Liver (tissue), 9 donors: ENCODE measurements around the gene TNS3. TPM values are rescaled to one million over a fixed set of nuclear protein-coding genes. Genes with fewer than 3 reads are reported as not detected.

Experiments
- DNase-seq: peaks from one replicate; pipeline ENCODE4 v3.0.0-alpha.2; 2017; ENCODE audit warnings: low spot score
- H3K27ac ChIP-seq, 2 donors: one replicate each; pipeline ENCODE4 v1.7.0; 2013; ENCODE audit warnings: inconsistent platforms in 2 of 2, low read length in 2 of 2, control low read depth in 1 of 2, low read depth in 1 of 2, mild to moderate bottlenecking in 1 of 2
- H3K27me3 ChIP-seq, 4 donors: one replicate each; pipeline versions ENCODE4 v1.6.1 to v1.7.0; 2013; ENCODE audit warnings: low read length in 3 of 4, inconsistent platforms in 1 of 4, mild to moderate bottlenecking in 1 of 4, moderate library complexity in 1 of 4; ENCODE audit not compliant: control insufficient read depth in 4 of 4, insufficient read depth in 4 of 4
- H3K36me3 ChIP-seq, 4 donors: one replicate each; pipeline versions ENCODE4 v1.6.1 to v1.7.0; 2013; ENCODE audit warnings: low read length in 3 of 4, mild to moderate bottlenecking in 3 of 4, low read depth in 1 of 4, moderate library complexity in 1 of 4; ENCODE audit not compliant: control insufficient read depth in 4 of 4, insufficient read depth in 3 of 4
- H3K4me1 ChIP-seq, 4 donors: one replicate each; pipeline versions ENCODE4 v1.6.1 to v1.7.0; 2013; ENCODE audit warnings: low read length in 3 of 4, mild to moderate bottlenecking in 3 of 4, moderate library complexity in 1 of 4; ENCODE audit not compliant: control insufficient read depth in 4 of 4, insufficient read depth in 4 of 4
- H3K4me3 ChIP-seq, 3 donors: one replicate each; pipeline versions ENCODE4 v1.6.1 to v1.7.0; 2013; ENCODE audit warnings: low read length in 3 of 3, control low read depth in 1 of 3, low read depth in 1 of 3, mild to moderate bottlenecking in 1 of 3
- H3K9ac ChIP-seq, 2 donors: one replicate each; pipeline ENCODE4 v1.7.0; 2013; ENCODE audit warnings: low read length in 2 of 2, mild to moderate bottlenecking in 2 of 2, moderate library complexity in 2 of 2, control low read depth in 1 of 2, low read depth in 1 of 2
- H3K9me3 ChIP-seq, 4 donors: one replicate each; pipeline versions ENCODE4 v1.6.1 to v1.7.0; 2013; ENCODE audit warnings: low read length in 3 of 4; ENCODE audit not compliant: control insufficient read depth in 4 of 4
- EGR1 ChIP-seq, 2 donors: IDR thresholded peaks; 2 replicates each; pipeline ENCODE4 v1.6.1; 2016 to 2018; ENCODE audit warnings: antibody characterized with exemption in 2 of 2, low read depth in 2 of 2
- FOXA1 ChIP-seq: IDR thresholded peaks from 2 replicates; pipeline ENCODE4 v1.6.1; 2016; ENCODE audit warnings: antibody characterized with exemption
- FOXA2 ChIP-seq: IDR thresholded peaks from 2 replicates; pipeline ENCODE4 v1.6.1; 2016; ENCODE audit warnings: antibody characterized with exemption
- GABPA ChIP-seq, 2 donors: IDR thresholded peaks in 1 of 2; conservative IDR thresholded peaks in 1 of 2; 2 replicates each; pipeline ENCODE4 v1.6.1; 2016; ENCODE audit warnings: antibody characterized with exemption in 2 of 2, mild to moderate bottlenecking in 1 of 2, moderate library complexity in 1 of 2
- HNF4A ChIP-seq, 2 donors: conservative IDR thresholded peaks; 2 replicates each; pipeline ENCODE4 v1.6.1; 2016; ENCODE audit warnings: antibody characterized with exemption in 2 of 2, mild to moderate bottlenecking in 2 of 2
- HNF4G ChIP-seq: IDR thresholded peaks from 2 replicates; pipeline ENCODE4 v1.6.1; 2016; ENCODE audit warnings: antibody characterized with exemption
- JUND ChIP-seq, 2 donors: IDR thresholded peaks; 2 replicates each; pipeline ENCODE4 v1.6.1; 2016; ENCODE audit warnings: antibody characterized with exemption in 2 of 2
- NR2F2 ChIP-seq: IDR thresholded peaks from 2 replicates; pipeline ENCODE4 v1.6.1; 2016; ENCODE audit warnings: antibody characterized with exemption
- RAD21 ChIP-seq, 2 donors: IDR thresholded peaks; 2 replicates each; pipeline ENCODE4 v1.6.1; 2016; ENCODE audit warnings: antibody characterized with exemption in 2 of 2, mild to moderate bottlenecking in 2 of 2
- RXRA ChIP-seq, 2 donors: IDR thresholded peaks; 2 replicates each; pipeline ENCODE4 v1.6.1; 2017 to 2018; ENCODE audit warnings: antibody characterized with exemption in 2 of 2, mild to moderate bottlenecking in 1 of 2
- SP1 ChIP-seq: IDR thresholded peaks from 2 replicates; pipeline ENCODE4 v1.6.1; 2018; ENCODE audit warnings: antibody characterized with exemption, mild to moderate bottlenecking
- TAF1 ChIP-seq: conservative IDR thresholded peaks from 2 replicates; pipeline ENCODE4 v1.6.1; 2016; ENCODE audit warnings: antibody characterized with exemption, mild to moderate bottlenecking
- YY1 ChIP-seq: IDR thresholded peaks from 2 replicates; pipeline ENCODE4 v1.6.1; 2016; ENCODE audit warnings: antibody characterized with exemption, mild to moderate bottlenecking
- WGBS: extraction: QIAGEN DNeasy Blood & Tissue Kit; methylation state at CpG from one replicate; pipeline ENCODE4 v1.1.7; 2013; 5-methylcytosine and 5-hydroxymethylcytosine counted together
- polyA plus RNA-seq, 2 donors: library from polyadenylated mRNA; stranded (reverse) in 1 of 2; unstranded in 1 of 2; fragments of 200-250 nt in 1 of 2; fragments of >200 nt in 1 of 2; fragmentation: Nextera tagmentation in 1 of 2; extraction: Ambion mirVana in 1 of 2; gene quantifications; one replicate each; pipeline versions ENCODE4 v1.2.1 to v1.2.3, GENCODE V29; 2013 to 2015
- total RNA-seq, 2 donors: library from RNA; depleted of rRNA; stranded (reverse); fragments of >200 nt; gene quantifications; one replicate each; pipeline ENCODE4 v1.2.3, GENCODE V29; 2014
- TF ChIP-seq, protein P1 (sequence below): IDR thresholded peaks from 2 replicates; pipeline ENCODE4 v1.6.1; 2016; ENCODE audit warnings: antibody characterized with exemption, mild to moderate bottlenecking
- TF ChIP-seq, protein P2 (sequence below): fragments of 150-350 bp; IDR thresholded peaks from 2 replicates; pipeline ENCODE4 v1.5.1; 2017; ENCODE audit warnings: improper control_type of control experiment, low read depth, low read length; ENCODE audit not compliant: missing input control
- TF ChIP-seq, protein P3 (sequence below): IDR thresholded peaks from 2 replicates; pipeline ENCODE4 v1.6.1; 2016; ENCODE audit warnings: antibody characterized with exemption
- TF ChIP-seq, protein P4 (sequence below): IDR thresholded peaks from 2 replicates; pipeline ENCODE4 v1.6.1; 2016; ENCODE audit warnings: antibody characterized with exemption
- TF ChIP-seq, protein P5 (sequence below): IDR thresholded peaks from 2 replicates; pipeline ENCODE4 v1.6.1; 2016; ENCODE audit warnings: antibody characterized with exemption
- donor health status: healthy.
- donor health status: healthy.
- donor health status: healthy.
- donor health status: healthy.
- donor health status: healthy.

TNS3 gene
- total and polyA plus RNA-seq, 4 donors = 16.8 to 100 (median 29.5) TPM

DNA sequence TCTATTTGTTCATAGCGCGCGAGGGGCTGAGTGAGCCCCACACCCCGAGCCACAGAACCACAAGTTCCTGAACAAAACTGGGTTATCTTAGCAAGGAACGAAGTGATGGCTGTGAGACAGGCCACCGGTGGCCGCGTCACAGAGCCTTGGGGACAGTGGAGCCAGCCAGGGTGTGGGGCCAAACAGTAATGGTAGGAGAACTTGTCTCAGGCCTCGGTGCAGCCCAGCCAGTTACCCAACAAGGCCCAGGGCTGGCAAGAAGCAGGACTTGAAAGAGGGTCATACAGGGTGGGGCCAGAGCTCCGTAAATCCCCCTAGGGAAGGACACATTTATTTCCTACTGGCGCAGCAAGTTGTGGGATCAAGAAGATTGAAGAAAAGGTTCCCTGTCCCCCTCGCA is 39.4 kb upstream of the TNS3 start:
- no peaks in the 10 kb centered on the region for H3K36me3 ChIP-seq
- H3K4me3 ChIP-seq = no peak overlapping the region
- TF ChIP-seq RXRA (IDR thresholded peaks at IDR 0.05) (no peak), JUND (IDR thresholded peaks at IDR 0.05) (no peak), GABPA (IDR thresholded peaks at IDR 0.05 in 1 of 2, conservative IDR thresholded peaks at IDR 0.05 in 1 of 2) (no peak), TAF1 (no peak), NR2F2 (no peak), HNF4A (conservative IDR thresholded peaks at IDR 0.05) (no peak), FOXA1 (no peak), SP1 (no peak), EGR1 (IDR thresholded peaks at IDR 0.05; ENCODE audit: low read depth in 2 of 2) (no peak), RAD21 (IDR thresholded peaks at IDR 0.05) (no peak), HNF4G (no peak), FOXA2 (no peak), YY1 (no peak)
- TF ChIP-seq, protein P1, sequence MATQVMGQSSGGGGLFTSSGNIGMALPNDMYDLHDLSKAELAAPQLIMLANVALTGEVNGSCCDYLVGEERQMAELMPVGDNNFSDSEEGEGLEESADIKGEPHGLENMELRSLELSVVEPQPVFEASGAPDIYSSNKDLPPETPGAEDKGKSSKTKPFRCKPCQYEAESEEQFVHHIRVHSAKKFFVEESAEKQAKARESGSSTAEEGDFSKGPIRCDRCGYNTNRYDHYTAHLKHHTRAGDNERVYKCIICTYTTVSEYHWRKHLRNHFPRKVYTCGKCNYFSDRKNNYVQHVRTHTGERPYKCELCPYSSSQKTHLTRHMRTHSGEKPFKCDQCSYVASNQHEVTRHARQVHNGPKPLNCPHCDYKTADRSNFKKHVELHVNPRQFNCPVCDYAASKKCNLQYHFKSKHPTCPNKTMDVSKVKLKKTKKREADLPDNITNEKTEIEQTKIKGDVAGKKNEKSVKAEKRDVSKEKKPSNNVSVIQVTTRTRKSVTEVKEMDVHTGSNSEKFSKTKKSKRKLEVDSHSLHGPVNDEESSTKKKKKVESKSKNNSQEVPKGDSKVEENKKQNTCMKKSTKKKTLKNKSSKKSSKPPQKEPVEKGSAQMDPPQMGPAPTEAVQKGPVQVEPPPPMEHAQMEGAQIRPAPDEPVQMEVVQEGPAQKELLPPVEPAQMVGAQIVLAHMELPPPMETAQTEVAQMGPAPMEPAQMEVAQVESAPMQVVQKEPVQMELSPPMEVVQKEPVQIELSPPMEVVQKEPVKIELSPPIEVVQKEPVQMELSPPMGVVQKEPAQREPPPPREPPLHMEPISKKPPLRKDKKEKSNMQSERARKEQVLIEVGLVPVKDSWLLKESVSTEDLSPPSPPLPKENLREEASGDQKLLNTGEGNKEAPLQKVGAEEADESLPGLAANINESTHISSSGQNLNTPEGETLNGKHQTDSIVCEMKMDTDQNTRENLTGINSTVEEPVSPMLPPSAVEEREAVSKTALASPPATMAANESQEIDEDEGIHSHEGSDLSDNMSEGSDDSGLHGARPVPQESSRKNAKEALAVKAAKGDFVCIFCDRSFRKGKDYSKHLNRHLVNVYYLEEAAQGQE = no peak
- TF ChIP-seq, protein P2, sequence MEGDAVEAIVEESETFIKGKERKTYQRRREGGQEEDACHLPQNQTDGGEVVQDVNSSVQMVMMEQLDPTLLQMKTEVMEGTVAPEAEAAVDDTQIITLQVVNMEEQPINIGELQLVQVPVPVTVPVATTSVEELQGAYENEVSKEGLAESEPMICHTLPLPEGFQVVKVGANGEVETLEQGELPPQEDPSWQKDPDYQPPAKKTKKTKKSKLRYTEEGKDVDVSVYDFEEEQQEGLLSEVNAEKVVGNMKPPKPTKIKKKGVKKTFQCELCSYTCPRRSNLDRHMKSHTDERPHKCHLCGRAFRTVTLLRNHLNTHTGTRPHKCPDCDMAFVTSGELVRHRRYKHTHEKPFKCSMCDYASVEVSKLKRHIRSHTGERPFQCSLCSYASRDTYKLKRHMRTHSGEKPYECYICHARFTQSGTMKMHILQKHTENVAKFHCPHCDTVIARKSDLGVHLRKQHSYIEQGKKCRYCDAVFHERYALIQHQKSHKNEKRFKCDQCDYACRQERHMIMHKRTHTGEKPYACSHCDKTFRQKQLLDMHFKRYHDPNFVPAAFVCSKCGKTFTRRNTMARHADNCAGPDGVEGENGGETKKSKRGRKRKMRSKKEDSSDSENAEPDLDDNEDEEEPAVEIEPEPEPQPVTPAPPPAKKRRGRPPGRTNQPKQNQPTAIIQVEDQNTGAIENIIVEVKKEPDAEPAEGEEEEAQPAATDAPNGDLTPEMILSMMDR = no peak
- TF ChIP-seq, protein P3, sequence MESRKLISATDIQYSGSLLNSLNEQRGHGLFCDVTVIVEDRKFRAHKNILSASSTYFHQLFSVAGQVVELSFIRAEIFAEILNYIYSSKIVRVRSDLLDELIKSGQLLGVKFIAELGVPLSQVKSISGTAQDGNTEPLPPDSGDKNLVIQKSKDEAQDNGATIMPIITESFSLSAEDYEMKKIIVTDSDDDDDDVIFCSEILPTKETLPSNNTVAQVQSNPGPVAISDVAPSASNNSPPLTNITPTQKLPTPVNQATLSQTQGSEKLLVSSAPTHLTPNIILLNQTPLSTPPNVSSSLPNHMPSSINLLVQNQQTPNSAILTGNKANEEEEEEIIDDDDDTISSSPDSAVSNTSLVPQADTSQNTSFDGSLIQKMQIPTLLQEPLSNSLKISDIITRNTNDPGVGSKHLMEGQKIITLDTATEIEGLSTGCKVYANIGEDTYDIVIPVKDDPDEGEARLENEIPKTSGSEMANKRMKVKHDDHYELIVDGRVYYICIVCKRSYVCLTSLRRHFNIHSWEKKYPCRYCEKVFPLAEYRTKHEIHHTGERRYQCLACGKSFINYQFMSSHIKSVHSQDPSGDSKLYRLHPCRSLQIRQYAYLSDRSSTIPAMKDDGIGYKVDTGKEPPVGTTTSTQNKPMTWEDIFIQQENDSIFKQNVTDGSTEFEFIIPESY = no peak
- TF ChIP-seq, protein P4, sequence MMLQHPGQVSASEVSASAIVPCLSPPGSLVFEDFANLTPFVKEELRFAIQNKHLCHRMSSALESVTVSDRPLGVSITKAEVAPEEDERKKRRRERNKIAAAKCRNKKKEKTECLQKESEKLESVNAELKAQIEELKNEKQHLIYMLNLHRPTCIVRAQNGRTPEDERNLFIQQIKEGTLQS = no peak
- TF ChIP-seq, protein P5, sequence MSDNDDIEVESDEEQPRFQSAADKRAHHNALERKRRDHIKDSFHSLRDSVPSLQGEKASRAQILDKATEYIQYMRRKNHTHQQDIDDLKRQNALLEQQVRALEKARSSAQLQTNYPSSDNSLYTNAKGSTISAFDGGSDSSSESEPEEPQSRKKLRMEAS = no peak
- no peak overlapping the region for H3K9ac ChIP-seq
- peaks cover 1 to 18% (median 13%) of the 10 kb centered on the region in 4 donors for H3K4me1 ChIP-seq
- no peaks in the 10 kb centered on the region for H3K27me3 ChIP-seq
- 95% methylated on average over 12 of the region's 12 CpGs for WGBS
- H3K9me3 ChIP-seq = no peaks in the 10 kb centered on the region
- peak overlapping the region in 1 of 2 donors; percentile 38 for H3K27ac ChIP-seq
- DNase-seq = no peak
